Left ventricle myocardium inferior (tissue), 1 donor: ENCODE results near the gene P2RY11. TPM values are rescaled to one million over a fixed set of nuclear protein-coding genes. Genes with fewer than 3 reads are reported as not detected.

Source experiments
- DNase-seq: peaks from one replicate; pipeline ENCODE4 v3.0.0-alpha.2; 2020
- H3K27ac ChIP-seq: fragments of 200-600 bp; replicated peaks from 2 replicates; pipeline ENCODE4 v1.8.0; 2021
- H3K27me3 ChIP-seq: fragments of 200-600 bp; 2 replicates; pipeline ENCODE4 v1.8.0; 2021; ENCODE audit warnings: low read depth
- H3K36me3 ChIP-seq: fragments of 200-600 bp; 2 replicates; pipeline ENCODE4 v1.8.0; 2021
- H3K4me1 ChIP-seq: fragments of 200-600 bp; 2 replicates; pipeline ENCODE4 v1.8.0; 2021
- H3K4me3 ChIP-seq: fragments of 200-600 bp; 2 replicates; pipeline ENCODE4 v1.8.0; 2021; ENCODE audit warnings: mild to moderate bottlenecking, moderate library complexity
- H3K9me3 ChIP-seq: fragments of 200-600 bp; replicated peaks from 2 replicates; pipeline ENCODE4 v1.8.0; 2021
- CTCF ChIP-seq: fragments of 200-600 bp; IDR thresholded peaks from 2 replicates; pipeline ENCODE4 v1.8.0; 2021; ENCODE audit warnings: antibody characterized with exemption, mild to moderate bottlenecking, borderline replicate concordance
- intact Hi-C: fragments of 100-400 bp; cut with micrococcal nuclease; formaldehyde crosslinking; loops from one replicate; pipeline ENCODE4 v1.11.0; 2022
- total RNA-seq: library from RNA; stranded (reverse); fragmentation: NEBNext Ultra II Directional; extraction: Animal tissue kit (Norgen Biotek cat#: 25700); gene quantifications from one replicate; pipeline ENCODE4 v1.2.1, GENCODE V29; 2021
- donor health status: DM: no; HTN: yes; CAD: no; lungs with severe emphysema.

The P2RY11 gene
- total RNA-seq, 1 donor from 2014 or later: 4.1 TPM

- DNase-seq: no peak
- Histone ChIP-seq H3K9me3 (no peaks in the 10 kb centered on the region), H3K4me1 (no peaks in the 10 kb centered on the region), H3K27ac (no peak overlapping the region), H3K4me3 (no peak overlapping the region), H3K27me3 (no peaks in the 10 kb centered on the region), H3K36me3 (peaks cover 98% of the 10 kb centered on the region)
- intact Hi-C loops: no loop called here
- TF ChIP-seq CTCF: no peak
Observed at GRCh38 chr19:10155839-10156238, 44.3 kb downstream of the P2RY11 start.

- no peak overlapping the region for H3K27ac ChIP-seq
- H3K27me3 ChIP-seq: no peaks in the 10 kb centered on the region
- intact Hi-C loops: no loop called here
- no peak for TF ChIP-seq CTCF
- no peak for DNase-seq
- no peak overlapping the region for H3K4me3 ChIP-seq
- peaks cover 100% of the 10 kb centered on the region for H3K36me3 ChIP-seq
- H3K4me1 ChIP-seq: no peaks in the 10 kb centered on the region
- no peaks in the 10 kb centered on the region for H3K9me3 ChIP-seq
Observed at GRCh38 chr19:10158071-10158470, 46.6 kb downstream of the P2RY11 start.

- intact Hi-C loops: no loop called here
- TF ChIP-seq CTCF: no peak
- no peak overlapping the region for H3K4me3 ChIP-seq
- H3K9me3 ChIP-seq: no peaks in the 10 kb centered on the region
- peaks cover 100% of the 10 kb centered on the region for H3K36me3 ChIP-seq
- H3K27me3 ChIP-seq: no peaks in the 10 kb centered on the region
- no peaks in the 10 kb centered on the region for H3K4me1 ChIP-seq
- no peak for DNase-seq
- H3K27ac ChIP-seq: no peak overlapping the region
Observed at GRCh38 chr19:10158485-10158884, 47.0 kb downstream of the P2RY11 start.

- H3K36me3 ChIP-seq: peaks cover 98% of the 10 kb centered on the region
Observed at GRCh38 chr19:10159610-10160009, 48.1 kb downstream of the P2RY11 start.

GRCh38 chr19:10163536-10163935, 52.0 kb downstream of the P2RY11 start:
- Histone ChIP-seq H3K27me3 (no peaks in the 10 kb centered on the region), H3K27ac (no peak overlapping the region), H3K9me3 (no peaks in the 10 kb centered on the region), H3K36me3 (peaks cover 92% of the 10 kb centered on the region), H3K4me1 (no peaks in the 10 kb centered on the region), H3K4me3 (no peak overlapping the region)
- no peak for DNase-seq
- intact Hi-C loops: no loop called here
- TF ChIP-seq CTCF: no peak

More at GRCh38 chr19:10159610-10160009, 48.1 kb downstream of the P2RY11 start:
- H3K27me3 ChIP-seq: no peaks in the 10 kb centered on the region
- TF ChIP-seq CTCF: no peak
- intact Hi-C loops: no loop called here
- no peak overlapping the region for H3K4me3 ChIP-seq
- DNase-seq: no peak
- no peaks in the 10 kb centered on the region for H3K9me3 ChIP-seq
- no peaks in the 10 kb centered on the region for H3K4me1 ChIP-seq
- no peak overlapping the region for H3K27ac ChIP-seq

Other genes with a start within 250 kb of the P2RY11 start
- 1.7 TPM for gene OLFM2, start 175.2 kb upstream of the P2RY11 start, total RNA-seq
- 8.7 TPM for gene COL5A3, start 101.2 kb upstream of the P2RY11 start, total RNA-seq
- not detected for gene RDH8, start 98.2 kb upstream of the P2RY11 start, total RNA-seq
- gene SHFL, start 25.4 kb upstream of the P2RY11 start, total RNA-seq: 9.1 TPM
- not detected for gene ANGPTL6, start 9.0 kb upstream of the P2RY11 start, total RNA-seq
- gene PPAN, start 5.3 kb upstream of the P2RY11 start, total RNA-seq: 23.6 TPM
- gene EIF3G, start 8.2 kb downstream of the P2RY11 start, total RNA-seq: 172 TPM
- 23.9 TPM for gene DNMT1, start 83.3 kb downstream of the P2RY11 start, total RNA-seq
- 3.5 TPM for gene S1PR2, start 119.6 kb downstream of the P2RY11 start, total RNA-seq
- 77.0 TPM for gene MRPL4, start 140.5 kb downstream of the P2RY11 start, total RNA-seq
- 7.1 TPM for gene ICAM1, start 159.4 kb downstream of the P2RY11 start, total RNA-seq
- gene ICAM4, start 175.3 kb downstream of the P2RY11 start, total RNA-seq: 0.36 TPM
- gene ICAM5, start 178.3 kb downstream of the P2RY11 start, total RNA-seq: 0.49 TPM
- 0.74 TPM for gene ZGLP1, start 198.1 kb downstream of the P2RY11 start, total RNA-seq
- gene FDX2, start 204.3 kb downstream of the P2RY11 start, total RNA-seq: 17.4 TPM
- gene RAVER1, start 221.8 kb downstream of the P2RY11 start, total RNA-seq: 11.1 TPM
- gene ICAM3, start 227.9 kb downstream of the P2RY11 start, total RNA-seq: 31.3 TPM